Measurements from ENCODE around the gene ARRDC1. TPM values are rescaled to one million over a fixed set of nuclear protein-coding genes. Genes with fewer than 3 reads are reported as not detected.

ARRDC1 gene
- total RNA-seq, 1 donor from 2014 or later = 110 TPM

- DNase-seq (ENCODE audit: low read depth) = no peak
- peak; percentile 34 for TF ChIP-seq CTCF (IDR thresholded peaks at IDR 0.05; ENCODE audit: insufficient read depth, low read length, poor library complexity, severe bottlenecking)
- Histone ChIP-seq H3K4me3 (ENCODE audit: low read depth, low read length) (no peak overlapping the region), H3K36me3 (ENCODE audit: control insufficient read depth, insufficient read depth, low read length) (no peaks in the 10 kb centered on the region), H3K27me3 (ENCODE audit: control insufficient read depth, insufficient read depth, low read length) (no peaks in the 10 kb centered on the region)
Measured at GRCh38 chr9:137582286-137582860, 23.1 kb upstream of the ARRDC1 start.

DNA sequence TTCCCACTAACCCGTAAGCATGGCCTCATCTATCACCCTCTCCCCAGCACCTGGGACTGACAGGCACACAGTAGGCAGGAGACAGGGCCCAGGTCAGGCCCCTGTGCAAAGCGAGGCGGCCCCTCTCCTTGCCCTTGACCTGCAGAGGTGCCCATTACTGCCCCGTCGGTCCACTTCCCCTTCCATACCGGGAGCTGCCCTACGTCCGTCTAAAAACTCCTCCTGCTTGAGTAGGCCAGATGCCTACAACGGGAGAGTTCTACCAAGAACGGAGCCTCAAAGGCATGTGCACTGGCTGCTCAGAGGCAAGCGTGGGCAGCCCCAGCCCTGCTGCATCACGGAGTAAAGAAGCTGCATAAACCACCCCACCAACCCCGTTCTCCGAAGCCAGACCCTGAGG lies 22.1 kb upstream of the ARRDC1 start:
- no peak for DNase-seq (ENCODE audit: low read depth)
- no peak for TF ChIP-seq CTCF (IDR thresholded peaks at IDR 0.05; ENCODE audit: insufficient read depth, low read length, poor library complexity, severe bottlenecking)
- Histone ChIP-seq H3K4me3 (ENCODE audit: low read depth, low read length) (no peak overlapping the region), H3K27me3 (ENCODE audit: control insufficient read depth, insufficient read depth, low read length) (no peaks in the 10 kb centered on the region), H3K36me3 (ENCODE audit: control insufficient read depth, insufficient read depth, low read length) (no peaks in the 10 kb centered on the region)

- H3K36me3 ChIP-seq (ENCODE audit: control insufficient read depth, insufficient read depth, low read length) = peaks cover 2% of the 10 kb centered on the region
- DNase-seq (ENCODE audit: low read depth) = no peak
- H3K27me3 ChIP-seq (ENCODE audit: control insufficient read depth, insufficient read depth, low read length) = no peaks in the 10 kb centered on the region
- no peak for TF ChIP-seq CTCF (IDR thresholded peaks at IDR 0.05; ENCODE audit: insufficient read depth, low read length, poor library complexity, severe bottlenecking)
- H3K4me3 ChIP-seq (ENCODE audit: low read depth, low read length) = no peak overlapping the region
Measured at GRCh38 chr9:137583957-137584356, 21.5 kb upstream of the ARRDC1 start.

DNA sequence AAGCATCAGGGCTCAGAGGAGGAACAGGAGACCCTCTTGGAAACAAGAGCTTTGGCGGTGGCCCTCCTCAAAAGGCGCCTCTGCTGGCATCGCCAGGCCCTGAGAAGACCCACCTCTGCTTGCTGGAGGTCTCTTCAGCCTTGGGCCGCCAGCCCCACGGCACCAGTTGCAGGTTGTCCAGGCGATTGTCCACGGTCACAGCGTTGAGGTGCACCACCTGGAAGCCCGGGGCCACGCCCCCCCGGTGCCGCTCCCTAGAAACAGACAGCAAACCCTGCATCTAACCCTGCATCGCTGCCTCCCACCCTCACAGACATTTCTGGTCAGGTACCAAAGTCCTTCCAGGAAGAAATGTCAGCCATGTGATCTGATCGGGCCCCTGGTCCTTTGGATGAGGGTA lies 18.6 kb upstream of the ARRDC1 start:
- H3K4me3 ChIP-seq (ENCODE audit: low read depth, low read length) = no peak overlapping the region
- peaks cover 2% of the 10 kb centered on the region for H3K36me3 ChIP-seq (ENCODE audit: control insufficient read depth, insufficient read depth, low read length)
- DNase-seq (ENCODE audit: low read depth) = no peak
- no peaks in the 10 kb centered on the region for H3K27me3 ChIP-seq (ENCODE audit: control insufficient read depth, insufficient read depth, low read length)
- no peak for TF ChIP-seq CTCF (IDR thresholded peaks at IDR 0.05; ENCODE audit: insufficient read depth, low read length, poor library complexity, severe bottlenecking)

GRCh38 chr9:137588311-137588710 lies 17.2 kb upstream of the ARRDC1 start:
- TF ChIP-seq CTCF (IDR thresholded peaks at IDR 0.05; ENCODE audit: insufficient read depth, low read length, poor library complexity, severe bottlenecking) = no peak

DNA sequence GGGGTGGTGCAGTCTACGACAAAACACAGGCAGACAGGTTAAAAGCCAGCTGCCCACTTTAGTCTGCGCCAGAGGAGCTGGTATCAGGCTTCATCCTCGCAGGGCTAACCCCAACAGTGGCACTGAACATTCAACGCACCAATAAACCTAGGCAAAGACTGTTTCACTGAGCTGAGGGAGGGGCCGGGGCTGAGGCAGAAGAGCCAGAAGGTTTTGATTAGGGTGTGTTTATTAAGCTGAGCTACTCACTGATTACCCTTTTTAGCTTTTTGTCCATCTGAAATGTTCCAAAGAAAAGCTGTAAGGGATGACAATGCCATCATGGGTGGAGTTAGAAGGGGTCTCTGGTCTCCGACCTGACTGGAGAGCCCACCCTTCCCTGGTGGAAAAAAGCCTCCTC lies 16.6 kb upstream of the ARRDC1 start:
- no peak for DNase-seq (ENCODE audit: low read depth)
- no peak for TF ChIP-seq CTCF (IDR thresholded peaks at IDR 0.05; ENCODE audit: insufficient read depth, low read length, poor library complexity, severe bottlenecking)
- H3K36me3 ChIP-seq (ENCODE audit: control insufficient read depth, insufficient read depth, low read length) = peaks cover 2% of the 10 kb centered on the region
- H3K27me3 ChIP-seq (ENCODE audit: control insufficient read depth, insufficient read depth, low read length) = no peaks in the 10 kb centered on the region
- peak overlapping the region; percentile 59 for H3K4me3 ChIP-seq (ENCODE audit: low read depth, low read length)

More at GRCh38 chr9:137588311-137588710, 17.2 kb upstream of the ARRDC1 start:
- peaks cover 2% of the 10 kb centered on the region for H3K36me3 ChIP-seq (ENCODE audit: control insufficient read depth, insufficient read depth, low read length)
- H3K4me3 ChIP-seq (ENCODE audit: low read depth, low read length) = no peak overlapping the region
- no peak for DNase-seq (ENCODE audit: low read depth)
- no peaks in the 10 kb centered on the region for H3K27me3 ChIP-seq (ENCODE audit: control insufficient read depth, insufficient read depth, low read length)
